T47D (cell line): ENCODE measurements around the gene HLA-DRB1.
"Not testable (repeated sequence)": the region's sequence is repeated elsewhere in the genome, so short reads cannot be mapped to it uniquely, and the experiment has no call there.

Source experiments
- DNase-seq, 2 experiments: peaks; one replicate each; pipeline versions ENCODE4 v3.0.0 to v3.0.0-alpha.2; 2011 to 2012; ENCODE audit warnings: low read depth in 1 of 2, low spot score in 1 of 2
- JUND ChIP-seq: IDR thresholded peaks from 2 replicates; pipeline ENCODE4 v1.6.1; 2012; ENCODE audit warnings: low read depth
- in situ Hi-C: cut with HindIII; loops from 2 replicates; pipeline ENCODE4 v1.10.0; 2016; ENCODE audit warnings: low sequenced_read_pairs, low pct_unique_long_range_greater_than_20kb

The HLA-DRB1 gene

GRCh38 chr6:32604434-32604877 is 14.8 kb upstream of the HLA-DRB1 start:
- DNase-seq = peak in 1 of 2 experiments; percentile 28
- in situ Hi-C loops = no loop called here
- TF ChIP-seq JUND = no peak

- no peak for DNase-seq
- TF ChIP-seq JUND = no peak
- in situ Hi-C loops = no loop called here
Observed at GRCh38 chr6:32603888-32604287, 14.2 kb upstream of the HLA-DRB1 start.

GRCh38 chr6:32603222-32603621 is 13.6 kb upstream of the HLA-DRB1 start:
- in situ Hi-C loops = no loop called here
- DNase-seq = no peak
- TF ChIP-seq JUND = no peak

- in situ Hi-C loops = no loop called here
- DNase-seq = no peak
- no peak for TF ChIP-seq JUND
Observed at GRCh38 chr6:32602383-32602782, 12.7 kb upstream of the HLA-DRB1 start.

GRCh38 chr6:32597024-32597423 is 7.4 kb upstream of the HLA-DRB1 start:
- no peak for DNase-seq
- no peak for TF ChIP-seq JUND
- in situ Hi-C loops = no loop called here

GRCh38 chr6:32590713-32591112 is 1.1 kb upstream of the HLA-DRB1 start:
- DNase-seq, in situ Hi-C loops: not testable (repeated sequence)

- DNase-seq = no peak
- in situ Hi-C loops = no loop called here
- TF ChIP-seq JUND = no peak
Observed at GRCh38 chr6:32588156-32588555, 1.5 kb downstream of the HLA-DRB1 start.

GRCh38 chr6:32583527-32583898 is 6.1 kb downstream of the HLA-DRB1 start:
- DNase-seq = no peak
- TF ChIP-seq JUND = no peak
- in situ Hi-C loops = no loop called here

GRCh38 chr6:32581315-32582095 is 8.1 kb downstream of the HLA-DRB1 start:
- in situ Hi-C loops = no loop called here
- no peak for TF ChIP-seq JUND
- no peak for DNase-seq

GRCh38 chr6:32580593-32580992 is 9.1 kb downstream of the HLA-DRB1 start:
- in situ Hi-C loops = no loop called here
- no peak for TF ChIP-seq JUND
- DNase-seq = no peak

- in situ Hi-C loops = no loop called here
- TF ChIP-seq JUND = no peak
- peak in 1 of 2 experiments; percentile 9 for DNase-seq
Observed at GRCh38 chr6:32578962-32579361, 10.7 kb downstream of the HLA-DRB1 start.

GRCh38 chr6:32577493-32577892 is 12.2 kb downstream of the HLA-DRB1 start:
- in situ Hi-C loops, DNase-seq: not testable (repeated sequence)

GRCh38 chr6:32576250-32576649 is 13.4 kb downstream of the HLA-DRB1 start:
- in situ Hi-C loops = no loop called here
- DNase-seq = no peak
- TF ChIP-seq JUND = no peak

- DNase-seq = no peak
- in situ Hi-C loops = no loop called here
- TF ChIP-seq JUND = no peak
Observed at GRCh38 chr6:32570363-32570905, 19.2 kb downstream of the HLA-DRB1 start.
